Activated CD8-positive, alpha-beta memory T cell treated with anti-CD3 and anti-CD28 coated beads for 48 hours (primary cell): ENCODE measurements around the gene BCL2.

Experiments used
- DNase-seq, 3 experiments: peaks; one replicate each; pipeline ENCODE4 v3.0.0-alpha.2; 2020; ENCODE audit warnings: low read depth in 2 of 3, low spot score in 2 of 3

The BCL2 gene

GRCh38 chr18:63186520-63187222 is 132.9 kb downstream of the BCL2 start:
- no peak for DNase-seq

- DNase-seq = no peak
These were observed 133.6 kb downstream of the BCL2 start for GRCh38 chr18:63185984-63186383.

GRCh38 chr18:63183952-63184770 is 135.4 kb downstream of the BCL2 start:
- DNase-seq = no peak

DNA sequence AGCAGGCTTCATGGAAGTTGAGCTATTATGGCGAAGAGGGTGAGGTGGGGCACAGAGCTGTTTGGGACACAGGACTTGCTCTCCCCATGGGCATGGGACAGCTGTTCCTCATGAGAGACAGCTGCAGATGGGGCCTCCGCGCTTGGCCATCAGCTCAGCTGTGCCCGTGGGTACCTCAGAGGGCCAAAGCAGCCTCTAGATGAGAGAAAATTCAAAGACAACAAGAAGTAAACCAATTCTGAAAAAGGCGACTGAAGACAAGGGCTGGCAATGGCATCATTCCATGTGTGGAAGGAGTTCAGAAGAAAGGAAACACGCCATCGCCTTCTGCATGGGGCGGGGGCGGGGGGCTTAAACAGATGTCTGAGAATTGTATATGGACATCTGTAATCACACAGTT is 136.2 kb downstream of the BCL2 start:
- no peak for DNase-seq

DNA sequence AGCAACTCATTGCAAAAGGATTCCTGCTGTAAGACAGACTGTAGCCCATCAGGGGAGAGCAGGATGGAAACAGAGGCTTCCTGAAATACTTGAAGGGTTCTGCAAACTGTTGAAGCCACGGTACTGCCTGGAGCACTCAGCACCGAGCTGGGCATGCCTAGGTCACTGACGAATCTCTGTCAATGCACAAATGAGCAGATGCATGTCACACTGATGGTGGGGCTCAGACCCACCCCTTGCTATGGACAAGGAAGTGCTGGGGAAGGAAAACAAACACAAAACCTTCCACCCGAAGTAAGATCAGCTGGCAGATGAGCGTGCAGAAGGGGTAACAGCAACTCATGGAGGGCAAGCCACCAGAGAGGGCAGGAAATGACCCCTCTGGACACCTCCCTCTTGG is 136.7 kb downstream of the BCL2 start:
- no peak for DNase-seq

DNA sequence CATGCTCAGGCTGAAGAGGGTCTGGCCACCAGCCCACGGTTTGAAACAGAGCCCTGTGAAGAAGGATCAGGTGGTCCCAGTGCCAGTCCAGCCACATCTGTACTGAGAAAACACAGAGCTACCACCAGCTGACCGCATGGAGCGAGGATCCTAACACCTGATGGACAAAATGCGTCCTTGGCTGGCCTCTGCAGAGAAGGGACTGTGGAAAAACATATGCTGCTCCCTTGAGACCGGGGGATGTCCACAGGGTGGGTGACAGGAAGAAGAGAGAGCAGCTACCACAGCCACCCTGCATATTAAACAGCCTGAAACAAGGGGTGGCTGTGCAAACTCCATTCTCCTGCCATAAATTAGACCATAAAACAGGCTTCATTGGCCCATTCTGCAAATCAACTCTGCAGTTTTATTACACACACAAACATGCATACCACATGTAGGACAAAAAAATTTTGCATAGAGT is 137.2 kb downstream of the BCL2 start:
- no peak for DNase-seq

GRCh38 chr18:63181706-63182309 is 137.8 kb downstream of the BCL2 start:
- no peak for DNase-seq

DNA sequence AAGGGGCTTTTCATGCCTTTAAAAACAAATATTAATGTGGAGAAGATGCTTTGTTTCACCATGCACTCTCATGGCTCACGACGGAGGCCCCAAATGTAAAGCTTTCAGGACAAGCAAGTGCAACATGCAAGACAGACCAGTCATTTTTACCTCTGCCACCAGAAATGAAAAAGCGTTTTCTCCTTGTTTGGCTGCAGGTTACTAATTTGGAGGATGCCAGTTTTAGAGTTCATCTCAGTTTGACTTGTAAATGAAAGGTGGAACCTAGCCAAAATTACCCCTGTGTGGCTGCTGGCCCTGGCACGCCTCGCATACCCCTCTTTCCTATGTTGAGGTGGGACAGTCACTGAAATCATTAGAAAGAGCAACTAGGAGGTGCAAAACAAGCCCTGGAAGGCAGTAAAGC is 138.6 kb downstream of the BCL2 start:
- DNase-seq = no peak

- no peak for DNase-seq
These were observed 139.2 kb downstream of the BCL2 start for GRCh38 chr18:63180321-63180720.

- no peak for DNase-seq
These were observed 140.1 kb downstream of the BCL2 start for GRCh38 chr18:63179422-63179821.

GRCh38 chr18:63178971-63179370 is 140.6 kb downstream of the BCL2 start:
- no peak for DNase-seq

DNA sequence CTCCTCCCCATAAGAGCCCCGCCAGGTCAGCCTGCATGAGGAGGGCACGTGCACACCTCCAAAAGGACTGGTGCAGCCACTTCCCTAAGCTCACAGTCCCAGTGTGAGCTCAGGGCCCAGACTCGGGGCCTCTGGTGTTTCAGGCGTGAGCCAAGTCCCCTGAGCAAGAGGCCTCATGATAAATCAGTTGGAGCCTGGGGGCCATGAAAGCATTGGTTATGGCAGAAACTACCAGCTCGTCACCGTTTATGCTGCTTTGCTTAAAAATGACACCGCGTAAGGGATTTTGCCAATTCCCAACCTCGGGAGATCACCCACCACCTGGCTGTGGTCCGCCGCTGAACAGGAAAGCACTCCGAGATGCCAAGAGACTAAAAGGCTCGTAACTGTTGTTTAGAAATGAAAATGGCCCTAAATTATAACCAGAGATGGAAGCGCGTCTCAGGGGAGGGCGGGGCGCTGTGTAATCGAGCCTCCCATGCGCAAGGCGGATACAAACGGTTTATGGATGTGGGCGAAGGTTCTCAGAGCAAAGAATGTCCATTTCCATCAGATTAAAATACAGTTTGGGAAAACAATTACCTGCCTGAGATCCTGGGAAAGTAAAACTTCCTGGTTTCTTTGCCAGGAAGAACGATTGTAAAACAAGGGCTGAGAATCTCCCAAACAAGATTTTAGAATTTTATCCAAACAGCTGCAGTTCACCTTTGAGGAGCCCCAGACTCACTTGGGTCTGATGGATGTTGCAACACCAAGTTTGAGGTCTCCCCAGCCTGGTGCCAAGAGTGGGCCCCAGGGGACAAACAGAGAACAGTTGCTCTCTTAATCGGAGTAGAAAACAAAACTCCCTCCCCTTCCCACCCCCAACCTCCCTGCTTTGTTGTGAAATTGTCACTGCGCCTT is 141.4 kb downstream of the BCL2 start:
- DNase-seq = no peak

DNA sequence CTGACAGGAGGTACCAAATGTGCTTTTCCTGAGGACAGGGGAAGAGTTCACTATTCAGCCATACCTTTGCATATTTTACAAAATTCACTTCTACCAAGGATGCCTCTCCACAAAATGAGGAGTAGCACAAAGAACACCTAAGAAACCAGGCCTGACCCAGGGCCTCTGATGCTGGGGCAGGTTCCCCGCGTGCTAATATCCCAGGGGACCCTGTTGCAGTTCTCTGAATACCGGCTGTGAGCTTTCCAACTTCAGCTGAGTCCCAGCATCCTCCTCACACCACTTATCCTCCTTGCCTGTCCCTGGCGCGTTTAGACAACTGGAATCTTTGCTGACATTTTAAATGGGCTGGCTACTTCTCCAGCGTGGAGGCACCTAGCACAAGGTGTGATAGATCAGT is 142.3 kb downstream of the BCL2 start:
- DNase-seq = no peak

GRCh38 chr18:63175264-63175663 is 144.3 kb downstream of the BCL2 start:
- no peak for DNase-seq

- no peak for DNase-seq
These were observed 145.6 kb downstream of the BCL2 start for GRCh38 chr18:63173983-63174382.

DNA sequence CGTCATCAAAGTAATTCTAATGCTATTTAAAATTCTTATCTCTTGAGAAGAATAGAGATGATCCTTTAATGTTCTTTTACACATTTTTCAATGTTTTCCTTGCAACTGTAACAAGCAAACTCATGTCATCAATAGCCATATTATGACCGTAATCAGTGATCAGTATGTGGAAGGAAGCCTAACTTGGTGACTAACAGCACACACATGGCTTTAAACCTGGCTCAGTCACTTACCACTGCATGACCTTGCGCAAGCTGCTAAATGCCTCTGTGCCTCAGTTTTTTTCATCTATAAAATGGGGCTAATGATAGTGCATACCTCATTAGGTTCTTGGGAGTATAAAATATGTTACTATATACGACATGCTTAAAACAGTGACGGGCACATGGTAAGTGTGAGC is 149.7 kb downstream of the BCL2 start:
- DNase-seq = no peak

GRCh38 chr18:63168287-63168686 is 151.3 kb downstream of the BCL2 start:
- DNase-seq = no peak

- no peak for DNase-seq
These were observed 153.4 kb downstream of the BCL2 start for GRCh38 chr18:63166142-63166541.

DNA sequence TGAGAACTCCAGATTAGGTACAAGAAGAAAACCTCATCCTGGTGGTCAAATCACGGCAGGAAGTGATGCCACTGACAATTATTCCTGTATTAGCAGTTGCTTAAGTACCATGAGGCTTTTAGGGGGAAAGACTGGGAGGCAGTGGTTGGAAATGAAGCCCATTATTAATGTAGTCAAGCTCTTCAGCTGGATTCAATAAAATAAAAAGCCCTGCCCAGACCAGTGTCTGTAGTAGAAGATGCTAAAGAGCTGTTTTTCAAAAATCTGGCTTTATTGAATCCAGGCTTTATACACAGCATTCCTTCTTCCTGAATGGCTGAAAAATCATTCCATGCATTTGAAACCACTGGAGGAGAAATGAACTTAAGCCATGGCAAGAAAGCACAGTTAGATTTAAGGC is 155.2 kb downstream of the BCL2 start:
- DNase-seq = no peak

DNA sequence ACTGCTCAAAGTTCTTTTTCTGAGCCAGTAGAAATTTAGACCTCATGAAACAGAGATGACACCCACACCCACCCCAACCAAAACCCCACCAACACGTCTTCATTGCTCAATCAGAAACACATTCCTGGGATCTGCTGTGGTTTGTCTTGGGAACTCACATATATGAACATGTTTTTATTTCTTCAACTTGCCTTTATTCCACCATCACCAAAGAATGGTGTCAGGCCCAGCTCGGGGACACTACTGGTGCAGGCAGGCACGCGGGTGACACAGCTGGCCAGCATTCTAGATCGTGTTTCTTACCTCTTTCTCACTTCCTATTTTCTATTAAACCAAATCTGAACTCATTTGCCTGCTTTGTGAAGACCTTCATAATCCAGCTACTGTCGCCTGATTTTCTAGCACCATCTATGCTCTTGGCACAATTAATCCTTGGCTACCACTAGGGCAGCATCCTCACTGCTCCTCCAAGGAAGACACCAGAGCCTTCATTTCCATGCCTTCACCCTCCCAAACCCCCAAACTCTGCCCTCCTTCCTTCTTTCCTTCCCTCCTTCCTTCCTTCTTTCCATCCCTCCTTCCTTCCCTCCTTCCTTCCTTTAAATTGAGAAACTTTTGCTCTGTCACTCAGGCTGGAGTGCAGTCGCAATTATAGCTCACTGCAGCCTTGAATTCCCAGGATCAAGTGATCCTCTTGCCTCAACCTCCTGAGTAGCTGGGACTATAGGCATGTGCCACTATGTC is 157.1 kb downstream of the BCL2 start:
- no peak for DNase-seq
